GM18498 (cell line): ENCODE results near the gene SRSF8.
"Not testable (repeated sequence)": the region's sequence is repeated elsewhere in the genome, so short reads cannot be mapped to it uniquely, and the experiment has no call there.

Source experiments
- ATAC-seq: cut with Tn5 transposase; IDR thresholded peaks from one replicate; pipeline ENCODE4 v1.9.1; 2021; ENCODE audit warnings: mild to moderate bottlenecking, moderate library complexity; ENCODE audit not compliant: unreplicated experiment

SRSF8 gene, protein sequence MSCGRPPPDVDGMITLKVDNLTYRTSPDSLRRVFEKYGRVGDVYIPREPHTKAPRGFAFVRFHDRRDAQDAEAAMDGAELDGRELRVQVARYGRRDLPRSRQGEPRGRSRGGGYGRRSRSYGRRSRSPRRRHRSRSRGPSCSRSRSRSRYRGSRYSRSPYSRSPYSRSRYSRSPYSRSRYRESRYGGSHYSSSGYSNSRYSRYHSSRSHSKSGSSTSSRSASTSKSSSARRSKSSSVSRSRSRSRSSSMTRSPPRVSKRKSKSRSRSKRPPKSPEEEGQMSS

DNA sequence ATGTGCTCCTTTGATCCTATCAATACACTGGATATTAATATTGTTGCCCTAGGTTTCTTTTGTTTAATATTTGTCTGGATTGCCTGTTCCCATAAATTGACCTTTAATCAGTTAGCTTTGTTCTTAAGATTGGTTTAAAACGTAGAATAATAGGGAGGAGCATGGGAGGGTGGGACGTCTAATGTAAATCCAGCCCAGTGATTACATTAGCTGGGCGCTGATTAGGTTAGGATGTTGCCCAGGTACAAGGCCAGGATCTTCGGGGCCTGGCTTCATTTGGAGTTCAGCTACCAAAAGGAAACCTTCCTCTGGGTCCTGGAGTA, at the start of gene SRSF8:
Gene SRSF8, plus strand, starts transcription at position 204 of the 323 bp plus-strand sequence. CDS start 308 bp downstream, outside the sequence.
- ATAC-seq, result peak; percentile 54

DNA sequence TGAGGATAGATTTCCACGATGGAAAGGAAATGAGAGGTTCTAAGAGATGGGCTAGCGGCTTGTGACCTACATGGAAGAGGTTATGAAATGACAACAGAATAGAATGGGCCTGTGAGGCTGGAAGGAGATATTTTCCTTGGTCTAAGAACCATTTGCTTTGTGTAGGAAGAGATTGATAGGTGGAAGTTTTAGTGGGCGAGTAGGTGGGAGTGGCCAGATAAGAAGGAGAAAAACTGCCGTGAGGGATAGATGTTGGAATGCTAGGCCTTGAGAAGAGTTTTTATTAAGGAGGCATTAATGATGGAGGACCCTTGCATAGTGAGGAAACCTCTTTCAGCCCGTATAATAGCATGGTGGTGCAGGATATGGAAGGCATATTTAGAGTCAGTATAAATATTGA, 45.3 kb upstream of the SRSF8 start:
- ATAC-seq, result not testable (repeated sequence)

DNA sequence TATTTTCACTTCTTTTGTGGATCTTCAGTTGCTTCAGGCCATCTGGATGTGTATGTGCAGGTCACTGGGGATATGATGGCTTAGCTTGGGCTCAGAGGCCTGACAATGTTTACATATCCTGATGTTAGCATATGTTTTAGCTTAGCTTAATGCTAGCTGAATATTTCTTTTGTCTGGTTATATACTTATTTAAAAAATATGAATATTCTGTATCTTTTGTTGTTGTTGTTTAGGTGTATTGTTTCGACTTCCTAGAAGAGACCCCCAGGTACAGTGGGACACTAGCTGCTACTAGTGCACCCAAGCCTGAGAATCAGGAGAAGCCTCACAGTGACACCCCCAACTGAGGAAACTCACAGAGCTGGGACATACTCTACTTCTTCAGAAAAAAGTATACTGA, 41.8 kb upstream of the SRSF8 start, which contains the start of gene KDM4E:
Gene KDM4E, plus strand, starts transcription at position 301 of the 400 bp plus-strand sequence. CDS start 300 bp downstream, outside the sequence.
- ATAC-seq, result no peak

DNA sequence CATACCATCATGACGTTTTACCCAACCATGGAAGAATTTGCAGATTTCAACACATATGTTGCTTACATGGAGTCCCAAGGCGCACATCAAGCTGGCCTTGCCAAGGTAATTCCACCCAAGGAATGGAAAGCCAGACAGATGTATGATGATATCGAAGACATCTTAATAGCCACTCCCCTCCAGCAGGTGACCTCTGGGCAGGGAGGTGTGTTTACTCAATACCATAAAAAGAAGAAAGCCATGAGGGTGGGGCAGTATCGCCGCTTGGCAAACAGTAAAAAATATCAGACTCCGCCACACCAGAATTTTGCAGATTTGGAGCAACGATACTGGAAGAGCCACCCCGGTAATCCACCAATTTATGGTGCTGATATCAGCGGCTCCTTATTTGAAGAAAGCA, 41.1 kb upstream of the SRSF8 start:
- not testable (repeated sequence) for ATAC-seq

DNA sequence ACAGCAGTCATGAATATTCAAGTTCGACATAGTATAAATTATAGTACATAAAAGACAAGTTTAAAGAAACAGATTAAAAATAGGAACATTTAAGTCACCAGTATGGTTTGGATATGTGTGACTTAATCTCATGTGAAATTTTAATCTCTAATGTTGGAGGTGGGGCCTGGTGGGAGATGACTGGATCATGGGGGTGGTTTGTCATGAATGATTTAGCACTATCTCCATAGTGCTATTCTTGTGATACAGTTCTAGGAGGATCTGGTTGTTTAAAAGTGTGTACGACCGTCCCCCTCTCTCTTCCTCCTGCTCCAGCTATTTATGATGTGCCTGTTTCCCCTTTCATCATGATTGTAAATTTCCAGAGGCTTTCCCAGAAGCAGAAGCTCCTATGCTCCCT, 38.4 kb upstream of the SRSF8 start:
- no peak for ATAC-seq

DNA sequence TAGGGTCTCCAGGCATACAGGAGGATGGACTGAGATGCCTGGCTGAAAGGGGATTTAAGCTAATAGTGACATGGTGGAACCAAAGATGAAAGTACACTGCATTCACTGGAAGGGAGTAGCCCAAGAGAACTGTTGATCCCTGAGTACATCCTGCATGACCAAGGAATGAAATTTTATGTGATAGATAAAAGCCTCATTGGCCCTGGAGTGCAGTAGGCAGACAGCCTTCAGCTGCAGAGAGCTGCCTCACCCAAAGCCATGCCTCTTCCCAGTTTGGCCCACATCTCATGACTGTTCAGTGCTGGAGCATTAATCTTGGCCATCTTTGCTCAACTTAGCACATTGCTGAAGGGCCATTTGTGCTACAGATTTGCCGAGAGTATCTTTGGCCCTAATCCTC, 33.7 kb upstream of the SRSF8 start:
- no peak for ATAC-seq

DNA sequence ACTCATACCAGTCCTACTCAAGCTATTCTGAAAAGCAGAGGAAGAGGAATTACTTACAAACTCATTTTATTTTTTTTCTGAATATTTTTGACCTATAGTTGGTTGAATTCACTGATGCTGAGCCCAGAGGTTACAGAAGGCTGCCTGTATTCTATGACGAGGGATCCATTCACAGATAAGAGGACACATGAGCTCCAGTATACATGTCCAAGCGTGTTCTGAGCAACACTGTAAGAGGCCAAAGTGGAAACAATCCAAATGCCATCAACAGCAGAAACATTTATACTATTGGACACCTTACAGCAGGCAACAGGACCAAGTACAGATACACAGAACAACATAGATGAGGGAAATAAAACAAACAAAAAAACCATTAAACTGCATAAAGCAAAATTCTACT, 31.4 kb upstream of the SRSF8 start:
- no peak for ATAC-seq

DNA sequence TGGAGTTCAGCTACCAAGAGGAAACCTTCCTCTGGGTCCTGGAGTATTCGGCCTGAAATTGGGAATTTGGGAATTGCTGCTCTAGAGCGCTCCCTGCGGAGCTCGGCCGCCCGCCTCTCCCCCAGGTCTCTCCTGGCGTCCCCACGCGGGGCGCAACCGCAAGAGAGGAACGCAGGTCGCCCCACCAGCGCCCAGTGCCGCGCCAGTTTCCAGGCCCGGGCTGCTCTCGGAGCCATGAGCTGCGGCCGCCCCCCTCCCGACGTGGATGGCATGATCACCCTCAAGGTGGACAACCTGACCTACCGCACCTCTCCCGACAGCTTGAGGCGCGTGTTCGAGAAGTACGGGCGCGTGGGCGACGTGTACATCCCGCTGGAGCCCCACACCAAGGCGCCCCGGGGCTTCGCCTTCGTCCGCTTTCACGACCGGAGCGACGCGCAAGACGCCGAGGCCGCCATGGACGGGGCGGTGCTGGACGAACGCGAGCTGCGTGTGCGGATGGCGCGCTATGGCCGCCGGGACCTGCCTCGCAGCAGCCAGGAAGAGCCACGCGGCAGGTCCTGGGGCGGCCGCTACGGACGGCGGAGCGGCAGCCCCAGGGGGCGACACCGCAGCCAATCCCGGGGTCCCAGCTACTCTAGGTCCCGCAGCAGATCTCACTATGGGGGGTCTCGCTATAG, 29.2 kb upstream of the SRSF8 start:
- not testable (repeated sequence) for ATAC-seq

DNA sequence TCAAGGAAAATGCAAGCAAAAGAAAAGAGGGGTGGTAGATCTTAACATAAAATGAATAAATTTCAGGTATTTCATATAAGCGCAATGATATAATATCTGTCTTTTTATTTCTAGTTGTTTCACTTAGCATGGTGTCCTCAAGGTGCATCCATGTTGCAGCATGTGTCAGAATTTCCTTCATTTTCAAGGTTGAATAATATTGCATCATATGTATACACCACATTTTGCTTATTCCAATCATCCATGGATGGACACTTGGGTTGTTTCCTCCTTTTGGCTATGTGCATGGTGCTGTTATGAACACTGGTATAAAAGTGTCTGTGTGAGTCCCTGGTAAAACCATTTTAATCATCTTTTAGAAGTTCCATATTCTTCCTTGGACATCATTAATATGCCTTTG, 24.5 kb upstream of the SRSF8 start:
- ATAC-seq, result no peak

DNA sequence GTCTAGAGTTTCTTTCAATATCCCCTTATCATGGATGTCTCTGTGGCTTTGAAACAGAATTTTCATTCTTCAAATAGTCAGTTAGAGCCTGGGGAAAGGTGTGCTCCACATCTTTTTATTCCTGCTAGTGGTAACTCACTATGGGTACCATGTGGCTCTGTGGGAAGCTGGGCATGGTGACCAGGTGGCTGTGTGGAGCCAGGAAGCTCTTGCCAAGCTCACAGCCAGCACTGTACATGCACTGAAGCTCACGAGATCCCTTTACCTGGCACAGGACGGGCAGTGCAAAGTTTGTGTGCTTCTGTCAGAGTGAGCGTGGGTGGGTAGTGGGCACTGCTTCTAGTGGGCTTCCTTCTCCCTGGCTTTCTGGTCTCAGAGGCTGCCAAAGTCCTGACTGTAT, 23.8 kb upstream of the SRSF8 start:
- ATAC-seq, result no peak

DNA sequence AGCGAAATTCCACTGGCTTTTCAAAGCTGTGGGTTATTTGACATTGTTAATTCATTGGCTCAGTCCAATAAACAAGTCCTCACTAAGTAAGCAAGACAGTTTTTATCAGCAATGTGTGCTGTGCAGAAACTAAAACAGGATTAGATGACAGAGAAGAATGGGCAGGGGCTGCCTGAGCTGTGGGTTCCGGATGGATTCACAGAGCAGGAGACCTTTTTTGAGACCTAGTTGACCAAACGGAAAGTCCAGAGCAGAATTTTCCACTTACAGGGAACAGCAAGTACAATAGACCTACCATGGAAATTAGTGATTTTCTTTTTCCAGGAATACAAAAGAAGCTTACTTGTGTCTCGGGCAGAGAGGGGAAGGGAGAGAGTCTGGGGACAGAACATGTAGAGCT, 22.7 kb upstream of the SRSF8 start:
- ATAC-seq, result no peak

DNA sequence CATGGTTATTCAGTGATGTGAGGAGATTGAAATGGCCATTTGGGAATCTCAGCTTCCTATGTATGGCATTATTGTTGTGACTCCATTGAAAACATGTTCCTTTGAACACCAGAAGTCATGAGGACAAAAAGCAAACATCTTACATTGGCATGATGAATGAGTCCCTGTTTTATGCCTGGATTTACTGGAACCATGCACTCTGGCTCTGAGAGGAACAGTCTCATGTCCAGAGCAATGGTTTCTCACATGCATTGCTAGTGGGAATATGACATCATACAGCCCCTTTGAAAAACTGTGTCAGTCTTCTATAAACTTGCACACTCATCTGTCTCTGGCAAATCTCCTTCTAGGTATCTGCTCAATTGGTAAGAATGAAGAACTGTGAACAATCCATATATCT, 20.9 kb upstream of the SRSF8 start:
- no peak for ATAC-seq

DNA sequence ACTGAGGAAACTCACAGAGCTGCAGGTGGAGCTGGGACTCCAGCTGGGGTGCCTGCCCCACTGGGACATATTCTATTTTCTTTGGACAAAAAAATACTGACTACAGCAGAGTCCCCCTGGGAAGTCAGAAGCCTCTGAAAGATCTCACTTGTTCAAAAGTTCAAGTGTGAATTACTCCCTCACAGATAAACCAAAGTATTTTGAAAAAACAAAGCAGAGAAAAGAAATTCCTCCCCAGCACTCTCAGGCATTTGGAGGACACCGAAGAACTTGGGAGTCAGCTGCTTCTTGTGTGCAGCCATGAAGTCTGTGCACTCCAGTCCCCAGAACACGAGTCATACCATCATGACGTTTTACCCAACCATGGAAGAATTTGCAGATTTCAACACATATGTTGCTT, 17.6 kb upstream of the SRSF8 start, which contains the start of gene KDM4F:
Gene KDM4F, plus strand, starts transcription at position 301 of the 400 bp plus-strand sequence.
- ATAC-seq, result not testable (repeated sequence)

DNA sequence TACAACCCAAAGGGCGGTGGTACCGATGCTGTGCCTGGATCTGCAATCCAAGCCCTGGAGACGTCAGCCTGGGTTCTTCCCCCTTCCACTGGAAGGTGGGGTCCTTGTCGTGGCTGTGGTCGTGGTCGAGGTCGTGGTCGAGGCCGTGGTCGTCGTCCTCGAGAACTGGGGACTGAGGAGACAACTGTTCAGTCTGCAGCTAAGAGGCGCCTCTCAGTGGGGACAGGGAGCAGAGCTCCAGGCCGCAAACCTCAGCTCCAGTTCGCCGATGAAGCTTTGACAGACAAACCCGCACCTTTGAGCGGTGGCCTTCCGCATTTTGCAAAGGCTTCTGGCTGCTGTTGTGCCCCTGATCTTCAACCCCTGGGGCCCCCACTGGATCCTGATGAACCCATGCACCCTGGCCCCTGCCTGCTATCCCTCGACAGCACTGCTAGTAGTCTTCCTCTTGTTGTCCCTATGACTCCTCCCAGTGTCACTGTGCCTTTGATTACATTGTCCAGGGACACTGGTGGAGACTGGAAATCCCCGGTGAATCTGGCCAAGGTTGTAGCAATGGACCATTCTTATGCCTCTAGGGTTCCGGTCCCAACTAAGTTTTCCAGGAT, 16.0 kb upstream of the SRSF8 start:
- ATAC-seq, result no peak

DNA sequence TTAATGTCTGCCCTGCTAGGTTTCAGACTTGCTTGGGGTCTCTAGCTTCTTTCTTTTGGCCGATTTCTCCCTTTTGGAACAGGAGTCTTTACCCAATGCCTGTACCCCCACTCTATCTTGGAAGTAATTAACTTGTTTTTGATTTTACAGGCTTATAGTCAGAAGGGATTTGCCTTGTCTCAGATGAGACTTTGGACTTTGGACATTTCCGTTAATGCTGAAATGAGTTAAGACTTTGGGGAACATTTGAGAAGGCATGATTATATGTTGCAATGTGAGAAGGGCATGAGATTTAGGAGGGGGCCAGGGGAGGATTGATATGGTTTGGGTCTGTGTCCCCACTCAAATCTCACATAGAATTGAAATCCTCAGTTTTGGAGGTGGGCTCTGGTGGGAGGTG, 12.4 kb upstream of the SRSF8 start:
- no peak for ATAC-seq

DNA sequence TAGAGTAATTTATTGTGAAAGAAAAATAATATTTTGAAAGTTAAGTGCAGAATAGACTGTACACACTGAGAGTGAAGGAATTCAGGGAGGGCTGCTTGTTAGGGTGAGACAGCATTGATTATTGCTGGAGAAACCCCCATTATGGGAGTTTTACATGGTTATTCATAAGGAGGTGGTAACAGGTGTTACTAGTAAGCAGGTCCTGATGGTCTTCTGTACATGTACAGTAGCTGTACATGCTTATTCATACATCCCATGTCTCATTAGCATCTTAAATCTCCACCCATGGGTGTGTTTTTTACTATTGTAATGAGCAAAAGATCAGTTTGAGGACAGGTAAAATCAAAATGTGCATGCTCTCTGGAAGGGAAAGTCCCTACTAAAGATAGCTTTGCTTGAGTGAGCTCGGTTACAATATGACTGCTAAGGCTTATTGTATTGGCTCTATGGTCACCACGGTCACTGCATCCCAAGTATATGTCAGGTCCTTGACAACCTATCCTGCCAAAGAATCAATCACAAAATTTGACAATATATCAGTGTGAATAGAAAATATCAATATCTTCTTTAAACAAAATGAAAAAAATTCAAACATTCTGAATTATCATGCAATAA, 11.3 kb upstream of the SRSF8 start:
- peak; percentile 94 for ATAC-seq

DNA sequence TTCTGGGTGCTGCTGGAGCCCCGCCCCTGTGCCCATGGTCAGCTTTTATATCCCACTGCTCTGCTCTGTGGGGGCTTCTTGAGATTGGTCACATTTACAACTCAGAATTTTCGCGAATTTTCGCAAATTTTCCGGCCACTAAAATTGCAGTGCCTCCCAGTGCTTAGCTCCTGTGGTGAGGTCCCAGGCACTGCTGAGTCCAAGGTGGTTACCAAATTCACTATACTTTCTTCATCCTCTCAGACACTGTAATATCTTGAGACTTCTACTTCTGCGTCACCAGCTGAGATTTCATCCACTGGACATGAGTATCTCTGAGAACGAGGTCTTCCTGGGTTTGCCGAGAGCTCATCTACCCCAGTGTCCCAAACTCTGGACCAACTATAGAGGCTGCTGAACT, 8.8 kb upstream of the SRSF8 start:
- no peak for ATAC-seq

DNA sequence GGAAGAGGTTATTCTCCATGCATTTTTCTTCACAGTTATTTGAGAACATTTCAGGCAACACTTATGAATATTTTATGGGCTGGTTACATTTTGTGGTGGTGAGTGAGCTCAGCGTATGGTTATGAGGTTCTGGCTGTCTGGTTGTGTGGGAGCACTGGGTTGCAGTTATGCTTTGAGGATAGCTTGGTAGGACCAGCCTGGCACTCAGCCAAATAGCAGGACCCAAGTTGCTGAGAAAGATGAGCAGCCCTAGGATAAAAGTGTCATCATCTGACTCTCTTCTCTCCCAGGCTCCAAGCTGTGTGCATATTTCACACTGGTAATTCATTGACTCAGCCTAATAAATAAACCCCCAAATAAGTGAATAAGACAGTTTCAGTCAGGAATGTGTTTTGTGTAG, 8.1 kb upstream of the SRSF8 start:
- ATAC-seq, result no peak

DNA sequence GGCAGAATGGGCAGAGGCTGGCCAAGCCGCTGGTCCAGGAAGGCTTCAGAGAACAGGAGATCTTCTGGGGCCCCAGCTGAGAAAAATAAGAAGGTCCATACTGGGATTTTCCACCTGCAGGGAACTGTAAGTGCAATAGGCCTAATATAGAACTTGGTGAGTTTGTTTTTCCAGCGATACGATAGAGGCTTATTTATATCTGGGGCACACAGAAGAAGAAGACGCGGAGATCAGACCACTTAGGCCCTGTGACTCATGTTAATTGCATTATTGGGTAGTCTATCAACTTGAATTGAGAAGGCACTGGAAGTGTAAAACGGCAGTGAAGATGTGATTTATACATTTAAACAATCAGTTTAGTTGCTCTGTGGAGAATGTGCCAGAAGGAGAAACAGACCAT, 7.7 kb upstream of the SRSF8 start:
- no peak for ATAC-seq

DNA sequence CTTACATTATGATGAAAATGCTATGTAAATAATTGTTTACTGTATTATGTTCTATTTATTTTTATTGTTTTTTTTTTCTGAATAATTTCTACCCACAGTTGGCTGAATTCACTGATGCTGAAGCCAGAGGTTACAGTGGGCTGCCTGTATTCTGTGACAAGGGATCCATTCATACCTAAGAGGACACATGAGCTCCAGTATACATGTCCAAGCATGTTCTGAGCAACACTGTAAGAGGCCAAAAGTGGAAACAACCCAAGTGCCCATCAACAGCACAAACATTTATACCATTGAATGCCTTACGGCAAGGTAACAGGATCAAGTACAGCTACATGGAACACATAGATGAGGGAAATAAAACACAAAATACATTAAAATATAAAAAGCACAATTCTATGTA, 1.4 kb upstream of the SRSF8 start:
- no peak for ATAC-seq

DNA sequence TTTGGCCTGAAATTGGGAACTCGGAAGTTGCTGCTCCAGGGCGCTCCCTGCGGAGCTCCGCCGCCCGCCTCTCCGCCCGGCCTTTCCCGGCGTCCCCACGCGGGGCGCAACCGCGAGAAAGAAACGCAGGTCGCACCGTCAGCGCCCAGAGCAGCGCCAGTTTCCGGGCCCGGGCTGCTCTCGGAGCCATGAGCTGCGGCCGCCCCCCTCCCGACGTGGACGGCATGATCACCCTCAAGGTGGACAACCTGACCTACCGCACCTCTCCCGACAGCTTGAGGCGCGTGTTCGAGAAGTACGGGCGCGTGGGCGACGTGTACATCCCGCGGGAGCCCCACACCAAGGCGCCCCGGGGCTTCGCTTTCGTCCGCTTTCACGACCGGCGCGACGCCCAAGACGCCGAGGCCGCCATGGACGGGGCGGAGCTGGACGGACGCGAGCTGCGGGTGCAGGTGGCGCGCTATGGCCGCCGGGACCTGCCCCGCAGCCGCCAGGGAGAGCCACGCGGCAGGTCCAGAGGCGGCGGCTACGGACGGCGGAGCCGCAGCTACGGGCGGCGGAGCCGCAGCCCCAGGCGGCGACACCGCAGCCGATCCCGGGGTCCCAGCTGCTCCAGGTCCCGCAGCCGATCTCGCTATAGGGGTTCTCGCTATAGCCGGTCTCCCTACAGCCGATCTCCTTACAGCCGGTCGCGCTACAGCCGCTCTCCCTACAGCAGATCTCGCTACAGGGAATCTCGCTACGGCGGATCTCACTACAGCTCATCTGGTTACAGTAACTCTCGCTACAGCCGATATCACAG, 521 bp downstream of the SRSF8 start:
- ATAC-seq, result peak; percentile 75
